ENCODE data around the gene LGR6.
"Not testable (repeated sequence)": the region's sequence is repeated elsewhere in the genome, so short reads cannot be mapped to it uniquely, and the experiment has no call there.

LGR6 gene

GRCh38 chr1:202241376-202242079 is 47.9 kb downstream of the LGR6 start:
- no peak for DNase-seq

- DNase-seq: no peak
Observed at GRCh38 chr1:202242080-202242419, 48.5 kb downstream of the LGR6 start.

GRCh38 chr1:202243006-202243405 is 49.4 kb downstream of the LGR6 start:
- no peak for DNase-seq

GRCh38 chr1:202244841-202245261 is 51.3 kb downstream of the LGR6 start:
- DNase-seq: no peak

GRCh38 chr1:202245391-202245790 is 51.8 kb downstream of the LGR6 start:
- DNase-seq: no peak

GRCh38 chr1:202247104-202247503 is 53.5 kb downstream of the LGR6 start:
- no peak for DNase-seq

- no peak for DNase-seq
Observed at GRCh38 chr1:202247837-202248795, 54.5 kb downstream of the LGR6 start.

GRCh38 chr1:202248861-202249260 is 55.3 kb downstream of the LGR6 start:
- no peak for DNase-seq

GRCh38 chr1:202249436-202249835 is 55.8 kb downstream of the LGR6 start:
- no peak for DNase-seq

- no peak for DNase-seq
Observed at GRCh38 chr1:202249846-202250245, 56.2 kb downstream of the LGR6 start.

GRCh38 chr1:202250982-202251381 is 57.4 kb downstream of the LGR6 start:
- no peak for DNase-seq

GRCh38 chr1:202251424-202252256 is 58.0 kb downstream of the LGR6 start:
- DNase-seq: no peak

- no peak for DNase-seq
Observed at GRCh38 chr1:202252271-202252670, 58.7 kb downstream of the LGR6 start.

GRCh38 chr1:202254454-202255252 is 61.1 kb downstream of the LGR6 start:
- DNase-seq: no peak

- no peak for DNase-seq
Observed at GRCh38 chr1:202255343-202255742, 61.7 kb downstream of the LGR6 start.

- no peak for DNase-seq
Observed at GRCh38 chr1:202259705-202260104, 66.1 kb downstream of the LGR6 start.

GRCh38 chr1:202261209-202261958 is 67.8 kb downstream of the LGR6 start:
- DNase-seq: not testable (repeated sequence)

- no peak for DNase-seq
Observed at GRCh38 chr1:202263628-202264027, 70.0 kb downstream of the LGR6 start.

GRCh38 chr1:202264300-202264699 is 70.7 kb downstream of the LGR6 start:
- DNase-seq: no peak

GRCh38 chr1:202264726-202265125 is 71.1 kb downstream of the LGR6 start:
- DNase-seq: no peak

- no peak for DNase-seq
Observed at GRCh38 chr1:202266061-202266765, 72.6 kb downstream of the LGR6 start.
